Heart right ventricle (tissue), 16 donors: Measurements from ENCODE around the gene ZNF280D. TPM values are rescaled to one million over a fixed set of nuclear protein-coding genes. Genes with fewer than 3 reads are reported as not detected.

Experiments
- ATAC-seq, 8 donors: fragments of 200-7000 bp; cut with Tn5 transposase; one replicate each; pipeline ENCODE4 v1.9.1; 2020; ENCODE audit warnings: mild to moderate bottlenecking in 8 of 8, moderate library complexity in 8 of 8, moderate number of reproducible peaks in 1 of 8
- DNase-seq, 2 donors: peaks; one replicate each; pipeline ENCODE4 v3.0.0-alpha.2; 2020
- H3K27ac ChIP-seq, 10 donors: fragments of 200-600 bp; sonication (generic) in 2 of 10; one replicate each; pipeline versions ENCODE4 v1.5.0 to v1.8.0; 2020 to 2022; ENCODE audit warnings: mild to moderate bottlenecking in 3 of 10
- H3K27me3 ChIP-seq, 7 donors: fragments of 200-600 bp; one replicate each; pipeline ENCODE4 v1.8.0; 2021 to 2022; ENCODE audit warnings: mild to moderate bottlenecking in 2 of 7
- H3K36me3 ChIP-seq, 9 donors: fragments of 200-600 bp; sonication (generic) in 1 of 9; one replicate each; pipeline versions ENCODE4 v1.5.0 to v1.8.0; 2020 to 2022; ENCODE audit warnings: mild to moderate bottlenecking in 2 of 9
- H3K4me1 ChIP-seq, 9 donors: fragments of 200-600 bp; sonication (generic) in 1 of 9; one replicate each; pipeline versions ENCODE4 v1.5.0 to v1.8.0; 2020 to 2022; ENCODE audit warnings: mild to moderate bottlenecking in 4 of 9
- H3K4me3 ChIP-seq, 10 donors: fragments of 200-600 bp; sonication (generic) in 2 of 10; one replicate each; pipeline versions ENCODE4 v1.5.0 to v1.8.0; 2020 to 2022; ENCODE audit warnings: mild to moderate bottlenecking in 7 of 10, moderate library complexity in 2 of 10
- H3K9me3 ChIP-seq, 11 donors: fragments of 200-600 bp in 10 of 11; sonication (generic) in 2 of 11; one replicate each; pipeline versions ENCODE4 v1.5.0 to v1.8.0; 2013 to 2022; ENCODE audit warnings: mild to moderate bottlenecking in 2 of 11, control low read depth in 1 of 11, moderate library complexity in 1 of 11
- CTCF ChIP-seq, 9 donors: fragments of 200-600 bp; sonication (generic) in 2 of 9; IDR thresholded peaks; one replicate each; pipeline versions ENCODE4 v1.5.0 to v1.8.0; 2021 to 2022; ENCODE audit warnings: antibody characterized with exemption in 9 of 9, mild to moderate bottlenecking in 5 of 9, moderate library complexity in 1 of 9
- WGBS, 2 donors: extraction: QIAGEN DNeasy Blood & Tissue Kit; methylation state at CpG; one replicate each; pipeline ENCODE4 v1.1.7; 2013; ENCODE audit warnings: inconsistent platforms in 1 of 2; 5-methylcytosine and 5-hydroxymethylcytosine counted together
- intact Hi-C, 10 donors: fragments of 100-400 bp; cut with DNase I; formaldehyde crosslinking; loops; one replicate each; pipeline versions ENCODE4 v1.11.1 to v1.14.2; 2022
- polyA plus RNA-seq, 2 donors: library from polyadenylated mRNA; stranded (reverse); fragments of 200-250 nt; gene quantifications; one replicate each; pipeline ENCODE4 v1.2.3, GENCODE V29; 2013
- total RNA-seq, 10 donors: library from RNA; stranded (reverse); fragmentation: NEBNext Ultra II Directional in 3 of 10; extraction: Animal tissue kit (Norgen Biotek cat#: 25700) in 3 of 10; gene quantifications; one replicate each; pipeline versions ENCODE4 v1.2.1 to v1.2.4, GENCODE V29; 2021 to 2023
- donor health status: Arrhythmogenic right ventricular cardiomyopathy.
- donor health status: ischemic (EF 13 %, LVEDD 7.1; RV severe dilation, severe dysfunction).
- donor health status: healthy with polysubstance abuse.
- donor health status: DM: no; HTN: yes; CAD: no.
- donor health status: DM: no; HTN: no; CAD: no.
- donor health status: ischemic (EF 25% LVEDD 6.9; RV normal size, moderate dysfunction).
- donor health status: ischemic (EF 25% LVEDD 5.7; RV mildly dilated, moderate dysfunction).
- donor health status: healthy.
- donor health status: DM: yes; HTN: yes; CAD: no.
- donor health status: Ischemic cardiomyopathy.
- donor health status: ischemic (EF 35%, LVEDD 5.7; RV mildly dilated, moderate dysfunction).
- donor health status: nonischemic (EF 11% LVEDD 7.7; RV severe dilation, severe dysfunction).
- donor health status: DM: yes; HTN: yes; CAD: no.
- donor health status: PGD.
- donor health status: ischemic (EF 29% LVEDD 5.4; RV normal size, mild dysfunction).
- donor health status: nonischemic (EF 23%, LVEDD 6.1; RV moderate dilation, normal function).

The ZNF280D gene
- total and polyA plus RNA-seq, 12 donors: 6.9 to 42.4 (median 24.9) TPM

- Histone ChIP-seq H3K4me3 (no peak overlapping the region), H3K36me3 (no peaks in the 10 kb centered on the region), H3K27me3 (no peaks in the 10 kb centered on the region), H3K9me3 (no peaks in the 10 kb centered on the region), H3K27ac (no peak overlapping the region), H3K4me1 (peaks cover 0 to 21% (median 0%) of the 10 kb centered on the region in 9 donors)
- peak in 1 of 8 donors; percentile 44 for ATAC-seq
- no peak for DNase-seq
- 84 to 89% methylated on average over 6 of the region's 6 CpGs for WGBS, 2 donors
- intact Hi-C loops: no loop called here
- no peak for TF ChIP-seq CTCF (IDR thresholded peaks at IDR 0.05)
Observed at GRCh38 chr15:56772868-56773639, 39.7 kb upstream of the ZNF280D start.

- Histone ChIP-seq H3K4me3 (no peak overlapping the region), H3K9me3 (no peaks in the 10 kb centered on the region), H3K4me1 (peaks cover 0 to 33% (median 0%) of the 10 kb centered on the region in 9 donors), H3K27ac (no peak overlapping the region), H3K36me3 (no peaks in the 10 kb centered on the region), H3K27me3 (no peaks in the 10 kb centered on the region)
- DNase-seq: no peak
- no peak for TF ChIP-seq CTCF (IDR thresholded peaks at IDR 0.05)
- intact Hi-C loops: no loop called here
- no peak for ATAC-seq
- WGBS, 2 donors: 94 to 95% methylated on average over 5 of the region's 5 CpGs
Observed at GRCh38 chr15:56770173-56770572, 36.9 kb upstream of the ZNF280D start.

- H3K27ac ChIP-seq: no peak overlapping the region
- no peak for TF ChIP-seq CTCF (IDR thresholded peaks at IDR 0.05)
- H3K27me3 ChIP-seq: no peaks in the 10 kb centered on the region
- intact Hi-C loops: no loop called here
- peaks cover 0 to 43% (median 8%) of the 10 kb centered on the region in 9 donors for H3K4me1 ChIP-seq
- H3K9me3 ChIP-seq: no peaks in the 10 kb centered on the region
- no peak overlapping the region for H3K4me3 ChIP-seq
- 88 to 96% methylated on average over 1 of the region's 1 CpG for whole genome bisulfite sequencing, 2 donors
- no peak for DNase-seq
- no peaks in the 10 kb centered on the region for H3K36me3 ChIP-seq
- no peak for ATAC-seq
Observed at GRCh38 chr15:56767315-56767714, 34.0 kb upstream of the ZNF280D start.

- no peak overlapping the region for H3K27ac ChIP-seq
- no peak overlapping the region for H3K4me3 ChIP-seq
- ATAC-seq (no peak), DNase-seq (peak in 1 of 2 donors; percentile 8)
- H3K27me3 ChIP-seq: no peaks in the 10 kb centered on the region
- intact Hi-C loops: no loop called here
- peaks cover 0 to 44% (median 8%) of the 10 kb centered on the region in 9 donors for H3K4me1 ChIP-seq
- no peaks in the 10 kb centered on the region for H3K9me3 ChIP-seq
- no peaks in the 10 kb centered on the region for H3K36me3 ChIP-seq
- TF ChIP-seq CTCF (IDR thresholded peaks at IDR 0.05): no peak
Observed at GRCh38 chr15:56765251-56765650, 31.9 kb upstream of the ZNF280D start.
